Ovary (tissue), 9 donors: ENCODE measurements around the gene MTERF1. TPM values are rescaled to one million over a fixed set of nuclear protein-coding genes. Genes with fewer than 3 reads are reported as not detected.

Experiments
- DNase-seq, 5 donors: peaks; one replicate each; pipeline ENCODE4 v3.0.0-alpha.2; 2019 to 2020
- H3K27ac ChIP-seq, 2 donors: fragments of 200-600 bp; one replicate each; pipeline versions ENCODE4 v1.5.1 to v1.8.0; 2019 to 2022
- H3K27me3 ChIP-seq: fragments of 200-600 bp; one replicate; pipeline ENCODE4 v1.8.0; 2022
- H3K36me3 ChIP-seq: fragments of 200-600 bp; sonication (generic); one replicate; pipeline ENCODE4 v1.5.1; 2019
- H3K4me1 ChIP-seq: one replicate; pipeline ENCODE4 v1.8.1; 2013; ENCODE audit warnings: mild to moderate bottlenecking, moderate library complexity; ENCODE audit not compliant: insufficient read depth
- H3K4me3 ChIP-seq: fragments of 200-600 bp; sonication (generic); one replicate; pipeline ENCODE4 v1.5.1; 2017
- H3K9me3 ChIP-seq, 2 donors: fragments of 200-600 bp in 1 of 2; sonication (generic) in 1 of 2; one replicate each; pipeline versions ENCODE4 v1.5.1 to v1.8.1; 2013 to 2019; ENCODE audit warnings: mild to moderate bottlenecking in 1 of 2, moderate library complexity in 1 of 2
- CTCF ChIP-seq, 3 donors: fragments of 450-650 bp in 2 of 3; fragments of 200-600 bp in 1 of 3; IDR thresholded peaks; one replicate each; pipeline versions ENCODE4 v1.5.1 to v1.8.0; 2016 to 2022; ENCODE audit warnings: antibody characterized with exemption in 3 of 3, mild to moderate bottlenecking in 1 of 3
- EP300 ChIP-seq: sonication (generic); formaldehyde crosslinking; IDR thresholded peaks from one replicate; pipeline ENCODE4 v1.6.1; 2017; ENCODE audit warnings: antibody characterized with exemption
- POLR2A ChIP-seq: fragments of 450-650 bp; IDR thresholded peaks from one replicate; pipeline ENCODE4 v1.6.1; 2017; ENCODE audit warnings: antibody characterized with exemption, mild to moderate bottlenecking, moderate library complexity
- WGBS, 3 donors: extraction: QIAGEN DNeasy Blood & Tissue Kit in 1 of 3; methylation state at CpG; one replicate each; pipeline versions ENCODE4 v1.1.5 to v1.1.7; 2013 to 2017; 5-methylcytosine and 5-hydroxymethylcytosine counted together
- intact Hi-C, 4 donors: fragments of 100-400 bp; cut with DNase I; formaldehyde crosslinking; loops; one replicate each; pipeline versions ENCODE4 v1.11.0 to v1.15.1; 2022 to 2023
- polyA plus RNA-seq, 2 donors: library from polyadenylated mRNA; stranded (reverse); fragments of 200-250 nt in 1 of 2; fragments of 350-450 nt in 1 of 2; fragmentation: Illumina TruSeq in 1 of 2; extraction: RNeasy Lipid Tissue Mini Kit (QIAGEN cat#74804) in 1 of 2; gene quantifications; one replicate each; pipeline ENCODE4 v1.2.3, GENCODE V29; 2013 to 2014
- total RNA-seq, 7 donors: library from RNA; depleted of rRNA in 2 of 7; stranded (reverse); fragments of >200 nt in 2 of 7; fragmentation: NEBNext Ultra II Directional in 3 of 7; extraction: Animal tissue kit (Norgen Biotek cat#: 25700) in 3 of 7; gene quantifications; one replicate each; pipeline versions ENCODE4 v1.1.0 to v1.2.4, GENCODE V29; 2016 to 2023
- donor health status: DM: no; HTN: no; CAD: no; lungs with moderate emphysema.
- donor health status: DM: no; HTN: no; CAD: no.
- donor health status: Bipolar disorder and iron deficiency.
- donor health status: DM: yes; HTN: yes; CAD: no.
- donor health status: DM: no; HTN: no; CAD: no.
- donor health status: DM: yes; HTN: yes; CAD: no.

MTERF1 gene
- total and polyA plus RNA-seq, 9 donors, result 2.8 to 17.8 (median 9.9) TPM

DNA sequence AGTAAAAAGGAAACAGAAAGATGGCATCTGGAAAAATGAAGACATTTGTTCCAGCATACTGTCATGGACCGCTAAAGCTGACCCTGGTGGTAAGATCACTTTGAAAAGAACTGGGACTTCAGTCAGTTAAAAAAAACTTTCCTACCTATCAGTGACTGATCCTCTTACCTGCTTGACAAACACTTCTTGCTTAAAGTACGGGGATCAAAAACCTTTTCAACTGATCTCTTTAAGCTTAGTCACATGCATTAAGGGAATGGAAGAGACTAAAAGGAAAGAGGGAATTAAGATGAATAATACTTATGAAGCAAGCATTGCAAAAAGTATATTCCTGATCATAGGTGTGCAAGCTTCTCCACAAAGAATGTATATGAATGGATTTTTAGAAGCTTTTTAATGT lies 42.1 kb downstream of the MTERF1 start:
- TF ChIP-seq POLR2A (no peak), EP300 (no peak), CTCF (IDR thresholded peaks at IDR 0.05) (no peak)
- DNase-seq, result no peak
- Histone ChIP-seq H3K9me3 (no peaks in the 10 kb centered on the region), H3K27ac (no peak overlapping the region), H3K27me3 (no peaks in the 10 kb centered on the region), H3K36me3 (no peaks in the 10 kb centered on the region), H3K4me3 (no peak overlapping the region), H3K4me1 (no peaks in the 10 kb centered on the region)
- WGBS, 3 donors, result 93 to 97% (median 96%) methylated on average over 2 of the region's 2 CpGs
- intact Hi-C loops, result no loop called here

DNA sequence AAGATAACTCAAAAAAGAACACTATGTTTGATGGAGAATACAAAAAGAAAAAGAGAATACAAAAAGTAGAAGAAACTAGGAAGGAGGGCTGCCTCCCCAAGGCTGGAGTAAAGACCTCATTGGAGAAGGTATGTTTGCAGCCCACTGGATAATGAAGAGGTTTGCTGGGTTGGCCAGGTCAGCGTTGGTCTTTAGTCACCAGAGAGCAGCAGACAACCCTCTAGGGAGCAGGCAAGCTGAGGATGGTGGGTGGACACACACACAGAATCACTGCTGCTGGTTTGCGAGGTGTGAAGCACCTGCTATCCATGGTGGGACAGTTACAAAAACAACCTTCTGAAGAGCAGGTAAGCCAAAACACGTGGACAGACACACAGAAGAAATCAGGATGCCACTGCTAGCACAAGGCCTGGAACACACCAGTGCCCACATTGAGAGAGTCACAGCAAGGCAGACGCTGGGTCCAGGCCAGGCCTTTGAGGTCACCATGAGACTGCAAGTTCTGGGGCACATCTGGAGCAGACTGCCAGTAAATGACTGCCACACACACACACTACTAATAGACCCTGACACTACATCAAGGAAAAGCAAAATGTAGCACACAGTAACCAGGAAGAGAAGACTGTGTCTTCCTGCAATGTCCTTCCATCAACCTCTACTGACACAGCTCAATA lies 43.0 kb downstream of the MTERF1 start:
- H3K27me3 ChIP-seq, result no peaks in the 10 kb centered on the region
- H3K4me1 ChIP-seq, result no peaks in the 10 kb centered on the region
- H3K27ac ChIP-seq, result no peak overlapping the region
- H3K36me3 ChIP-seq, result no peaks in the 10 kb centered on the region
- intact Hi-C loops, result no loop called here
- no peak for DNase-seq
- H3K4me3 ChIP-seq, result no peak overlapping the region
- TF ChIP-seq POLR2A (no peak), CTCF (IDR thresholded peaks at IDR 0.05) (no peak), EP300 (no peak)
- WGBS, 3 donors, result 81 to 86% (median 83%) methylated on average over 4 of the region's 4 CpGs
- H3K9me3 ChIP-seq, result no peaks in the 10 kb centered on the region

DNA sequence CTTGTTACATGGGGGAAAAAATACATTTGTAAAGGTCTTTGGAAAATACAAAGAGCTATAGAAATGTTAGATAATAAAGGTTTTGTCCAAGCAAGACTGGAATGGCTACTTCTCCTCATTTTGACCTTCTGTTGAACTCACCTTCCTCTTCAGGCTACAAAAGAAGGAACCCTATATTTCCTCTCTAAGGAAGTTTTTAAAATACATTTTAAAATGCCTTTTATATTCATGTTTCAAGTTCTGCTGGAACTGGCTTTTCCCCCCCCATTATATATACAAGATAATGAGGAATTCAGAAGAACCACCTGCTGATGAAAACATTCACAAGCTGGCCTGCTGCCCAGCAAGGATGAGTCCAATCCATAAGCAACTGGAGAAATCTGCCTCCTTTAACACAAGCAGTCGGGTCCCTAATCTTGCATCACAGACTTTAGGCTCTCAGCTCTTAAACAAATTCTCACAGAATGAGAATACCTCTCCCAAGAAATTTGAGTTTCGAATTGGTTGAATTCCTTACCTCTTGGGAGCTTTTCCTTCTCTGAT lies 44.6 kb downstream of the MTERF1 start:
- intact Hi-C loops, result no loop called here
- no peak overlapping the region for H3K4me3 ChIP-seq
- no peaks in the 10 kb centered on the region for H3K4me1 ChIP-seq
- H3K27me3 ChIP-seq, result no peaks in the 10 kb centered on the region
- no peak for DNase-seq
- no peak overlapping the region for H3K27ac ChIP-seq
- H3K9me3 ChIP-seq, result no peaks in the 10 kb centered on the region
- 28 to 36% (median 29%) methylated on average over 2 of the region's 2 CpGs for WGBS, 3 donors
- TF ChIP-seq CTCF (IDR thresholded peaks at IDR 0.05) (no peak), POLR2A (no peak), EP300 (no peak)
- H3K36me3 ChIP-seq, result no peaks in the 10 kb centered on the region

- Histone ChIP-seq H3K27ac (no peak overlapping the region), H3K4me1 (no peaks in the 10 kb centered on the region), H3K36me3 (no peaks in the 10 kb centered on the region), H3K27me3 (no peaks in the 10 kb centered on the region), H3K9me3 (no peaks in the 10 kb centered on the region), H3K4me3 (no peak overlapping the region)
- no peak for TF ChIP-seq CTCF (IDR thresholded peaks at IDR 0.05)
- intact Hi-C loops, result no loop called here
- no peak for DNase-seq
- 61 to 66% (median 63%) methylated on average over 2 of the region's 2 CpGs for WGBS, 3 donors
These were observed 45.2 kb downstream of the MTERF1 start for GRCh38 chr7:91835091-91835825.
